Fibroblast of lung (primary cell): Measurements from ENCODE around the gene NTN4. TPM values are rescaled to one million over a fixed set of nuclear protein-coding genes. Genes with fewer than 3 reads are reported as not detected.

ENCODE experiments used
- DNase-seq, 2 donors: peaks; one replicate each; pipeline versions ENCODE4 v3.0.0 to v3.0.0-alpha.2; 2010; ENCODE audit warnings: low read depth in 2 of 2
- H2AFZ ChIP-seq: 2 replicates; pipeline ENCODE4 v1.5.1; 2012; ENCODE audit warnings: low read length, control low read depth, inconsistent platforms
- H3K27ac ChIP-seq: 2 replicates; pipeline ENCODE4 v1.5.1; 2011; ENCODE audit warnings: low read length, control low read depth; ENCODE audit not compliant: insufficient read depth
- H3K27me3 ChIP-seq: 2 replicates; pipeline ENCODE4 v1.5.1; 2011; ENCODE audit warnings: mild to moderate bottlenecking, low read length; ENCODE audit not compliant: control insufficient read depth, insufficient read depth
- H3K36me3 ChIP-seq: 2 replicates; pipeline ENCODE4 v1.5.1; 2011; ENCODE audit warnings: low read length; ENCODE audit not compliant: control insufficient read depth, insufficient read depth
- H3K4me1 ChIP-seq: 2 replicates; pipeline ENCODE4 v1.5.1; 2011; ENCODE audit warnings: low read length; ENCODE audit not compliant: control insufficient read depth, insufficient read depth; ENCODE audit errors: extremely low read depth
- H3K4me2 ChIP-seq: 2 replicates; pipeline ENCODE4 v1.5.1; 2011; ENCODE audit warnings: low read length, control low read depth; ENCODE audit not compliant: insufficient read depth; ENCODE audit errors: extremely low read depth
- H3K4me3 ChIP-seq, 4 experiments: fragments of 200-600 bp in 1 of 4; sonication (generic) in 1 of 4; replicated peaks in 1 of 4; 2 replicates each; pipeline ENCODE4 v1.5.1; 2011 to 2016; ENCODE audit warnings: low read length in 4 of 4, low read depth in 3 of 4, mild to moderate bottlenecking in 3 of 4, control low read depth in 2 of 4, inconsistent platforms in 1 of 4, mixed read lengths in 1 of 4; ENCODE audit not compliant: insufficient read depth in 1 of 4; ENCODE audit errors: control extremely low read depth in 1 of 4
- H3K79me2 ChIP-seq: 2 replicates; pipeline ENCODE4 v1.5.1; 2012; ENCODE audit warnings: mild to moderate bottlenecking, low read length, inconsistent platforms; ENCODE audit not compliant: control insufficient read depth, insufficient read depth
- H3K9ac ChIP-seq: 2 replicates; pipeline ENCODE4 v1.5.1; 2011; ENCODE audit warnings: mild to moderate bottlenecking, low read length, control low read depth; ENCODE audit not compliant: insufficient read depth
- H3K9me3 ChIP-seq: 2 replicates; pipeline ENCODE4 v1.5.1; 2012; ENCODE audit warnings: low read depth, low read length; ENCODE audit not compliant: control insufficient read depth, insufficient read depth
- H4K20me1 ChIP-seq: 2 replicates; pipeline ENCODE4 v1.5.1; 2011; ENCODE audit warnings: low read length; ENCODE audit not compliant: control insufficient read depth, insufficient read depth; ENCODE audit errors: extremely low read depth
- EZH2 ChIP-seq: IDR thresholded peaks from 2 replicates; pipeline ENCODE4 v1.5.1; 2012; ENCODE audit warnings: low read length, control low read depth, mild to moderate bottlenecking; ENCODE audit errors: missing control alignments
- polyA plus RNA-seq, 2 donors: library from polyadenylated mRNA; depleted of rRNA in 1 of 2; stranded (reverse) in 1 of 2; unstranded in 1 of 2; fragments of >200 nt; gene quantifications; 2 replicates each; pipeline ENCODE4 v1.2.1, GENCODE V29; 2011 to 2012; ENCODE audit warnings: missing spikeins in 1 of 2
- total RNA-seq: library from RNA; depleted of rRNA; stranded (reverse); fragments of >200 nt; gene quantifications from 2 replicates; pipeline ENCODE4 v1.2.1, GENCODE V29; 2014
- TF ChIP-seq, protein P1 (sequence below), 2 donors: IDR thresholded peaks in 1 of 2; conservative IDR thresholded peaks in 1 of 2; 1 replicate in 1 of 2; 2 replicates in 1 of 2; pipeline ENCODE4 v1.5.1; 2011 to 2012; ENCODE audit warnings: low read length in 2 of 2, control low read depth in 1 of 2, inconsistent platforms in 1 of 2, low read depth in 1 of 2, mild to moderate bottlenecking in 1 of 2

The NTN4 gene
- total and polyA plus RNA-seq, 2 donors (not counting 1 experiment from before 2014, with no cell fraction given), result 28.6 to 170 TPM

DNA sequence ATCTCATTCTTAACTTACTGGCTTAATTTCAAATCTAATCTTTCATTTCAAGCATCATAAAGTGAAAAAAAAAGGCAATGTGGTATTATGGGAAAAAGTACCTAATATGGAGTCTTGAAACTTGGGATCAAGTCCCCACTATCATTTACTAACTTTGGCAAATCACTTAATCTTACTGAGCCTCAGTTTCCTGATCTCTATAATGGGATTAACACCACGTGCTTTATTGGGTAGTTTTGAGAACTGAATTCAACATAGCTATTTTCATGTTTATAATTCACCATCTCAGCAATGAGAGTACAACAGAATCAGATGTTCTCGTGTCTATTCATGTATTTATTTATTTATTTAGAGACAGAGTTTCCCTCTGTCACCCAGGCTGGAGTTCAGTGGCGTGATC lies 78.3 kb downstream of the NTN4 start:
- TF ChIP-seq EZH2, result no peak
- TF ChIP-seq, protein P1, sequence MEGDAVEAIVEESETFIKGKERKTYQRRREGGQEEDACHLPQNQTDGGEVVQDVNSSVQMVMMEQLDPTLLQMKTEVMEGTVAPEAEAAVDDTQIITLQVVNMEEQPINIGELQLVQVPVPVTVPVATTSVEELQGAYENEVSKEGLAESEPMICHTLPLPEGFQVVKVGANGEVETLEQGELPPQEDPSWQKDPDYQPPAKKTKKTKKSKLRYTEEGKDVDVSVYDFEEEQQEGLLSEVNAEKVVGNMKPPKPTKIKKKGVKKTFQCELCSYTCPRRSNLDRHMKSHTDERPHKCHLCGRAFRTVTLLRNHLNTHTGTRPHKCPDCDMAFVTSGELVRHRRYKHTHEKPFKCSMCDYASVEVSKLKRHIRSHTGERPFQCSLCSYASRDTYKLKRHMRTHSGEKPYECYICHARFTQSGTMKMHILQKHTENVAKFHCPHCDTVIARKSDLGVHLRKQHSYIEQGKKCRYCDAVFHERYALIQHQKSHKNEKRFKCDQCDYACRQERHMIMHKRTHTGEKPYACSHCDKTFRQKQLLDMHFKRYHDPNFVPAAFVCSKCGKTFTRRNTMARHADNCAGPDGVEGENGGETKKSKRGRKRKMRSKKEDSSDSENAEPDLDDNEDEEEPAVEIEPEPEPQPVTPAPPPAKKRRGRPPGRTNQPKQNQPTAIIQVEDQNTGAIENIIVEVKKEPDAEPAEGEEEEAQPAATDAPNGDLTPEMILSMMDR (conservative IDR thresholded peaks at IDR 0.05 in 1 of 2, IDR thresholded peaks at IDR 0.05 in 1 of 2; ENCODE audit: low read depth in 1 of 2, low read length in 2 of 2), result no peak

DNA sequence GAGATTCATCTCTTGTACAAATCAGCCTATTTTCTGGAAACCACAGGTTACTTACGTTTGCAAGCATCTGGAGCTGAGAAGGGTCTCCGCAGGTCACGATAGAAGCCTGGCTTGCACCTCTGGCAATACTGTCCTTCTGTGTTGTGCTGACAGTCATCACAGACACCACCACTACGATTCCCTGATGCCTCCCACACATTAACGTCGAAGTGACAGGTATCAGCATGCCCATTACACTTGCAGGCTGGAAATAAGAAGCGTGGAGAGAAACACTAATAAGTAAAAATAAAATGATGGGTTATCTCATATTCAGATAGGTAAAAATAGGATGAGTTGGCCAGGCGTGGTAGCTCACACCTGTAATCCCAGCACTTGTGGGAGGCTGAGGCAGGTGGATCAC lies 80.2 kb downstream of the NTN4 start:
- Histone ChIP-seq H3K4me3 (no peak overlapping the region), H4K20me1 (no peaks in the 10 kb centered on the region)

More for the DNA sequence above, 78.3 kb downstream of the NTN4 start:
- no peaks in the 10 kb centered on the region for H3K36me3 ChIP-seq
- no peaks in the 10 kb centered on the region for H4K20me1 ChIP-seq
- no peak overlapping the region for H3K4me2 ChIP-seq
- no peaks in the 10 kb centered on the region for H3K4me1 ChIP-seq
- no peak overlapping the region for H3K27ac ChIP-seq
- H3K9ac ChIP-seq, result no peak overlapping the region
- DNase-seq, result no peak
- no peaks in the 10 kb centered on the region for H3K79me2 ChIP-seq
- no peak overlapping the region for H2AFZ ChIP-seq
- H3K27me3 ChIP-seq, result no peaks in the 10 kb centered on the region
- no peak overlapping the region for H3K4me3 ChIP-seq
- no peaks in the 10 kb centered on the region for H3K9me3 ChIP-seq

DNA sequence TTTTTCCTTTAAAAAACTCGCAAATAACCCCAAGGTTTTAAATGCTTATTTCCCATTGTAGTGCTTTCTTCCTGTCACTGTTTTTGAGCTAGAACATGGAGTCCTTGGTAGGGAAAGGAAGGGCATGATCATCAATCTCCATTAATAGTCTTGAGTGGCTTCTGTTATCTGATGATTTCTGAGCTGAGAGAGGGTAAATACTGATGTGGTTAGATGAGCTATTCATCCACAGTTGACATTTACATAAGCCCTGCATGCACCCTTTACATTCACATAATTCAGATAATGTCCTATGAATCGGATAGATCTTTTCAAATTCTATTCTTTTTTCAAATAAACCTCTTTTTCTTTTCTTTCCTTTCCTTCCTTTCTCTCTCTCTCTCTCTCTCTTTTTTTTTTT lies 81.4 kb downstream of the NTN4 start:
- H3K27ac ChIP-seq, result no peak overlapping the region
- H3K4me2 ChIP-seq, result no peak overlapping the region
- no peaks in the 10 kb centered on the region for H4K20me1 ChIP-seq
- no peak overlapping the region for H3K9ac ChIP-seq
- H3K27me3 ChIP-seq, result peaks cover 5% of the 10 kb centered on the region
- no peaks in the 10 kb centered on the region for H3K36me3 ChIP-seq
- H3K4me1 ChIP-seq, result no peaks in the 10 kb centered on the region
- TF ChIP-seq EZH2, result no peak
- TF ChIP-seq, protein P1 (conservative IDR thresholded peaks at IDR 0.05 in 1 of 2, IDR thresholded peaks at IDR 0.05 in 1 of 2; ENCODE audit: low read depth in 1 of 2, low read length in 2 of 2), result no peak
- no peaks in the 10 kb centered on the region for H3K9me3 ChIP-seq
- H3K4me3 ChIP-seq, result no peak overlapping the region
- peak in 1 of 2 donors; percentile 8 for DNase-seq
- no peaks in the 10 kb centered on the region for H3K79me2 ChIP-seq
- H2AFZ ChIP-seq, result no peak overlapping the region

More for the DNA sequence above, 80.2 kb downstream of the NTN4 start:
- H3K9ac ChIP-seq, result no peak overlapping the region
- H3K4me1 ChIP-seq, result no peaks in the 10 kb centered on the region
- H3K4me2 ChIP-seq, result no peak overlapping the region
- no peak overlapping the region for H3K27ac ChIP-seq
- no peaks in the 10 kb centered on the region for H3K36me3 ChIP-seq
- H3K9me3 ChIP-seq, result no peaks in the 10 kb centered on the region
- peaks cover 1% of the 10 kb centered on the region for H3K27me3 ChIP-seq
- no peak overlapping the region for H2AFZ ChIP-seq
- H3K79me2 ChIP-seq, result no peaks in the 10 kb centered on the region
- no peak for DNase-seq
- TF ChIP-seq, protein P1 (conservative IDR thresholded peaks at IDR 0.05 in 1 of 2, IDR thresholded peaks at IDR 0.05 in 1 of 2; ENCODE audit: low read depth in 1 of 2, low read length in 2 of 2), result no peak
- TF ChIP-seq EZH2, result no peak
